ENCODE measurements around the gene TMEM161A.
"Not testable (repeated sequence)": the region's sequence is repeated elsewhere in the genome, so short reads cannot be mapped to it uniquely, and the experiment has no call there.

Gene TMEM161A

GRCh38 chr19:19138109-19138981 lies at the start of gene TMEM161A:
TMEM161A (minus strand) TSS chr19:19138478; CDS start chr19:19138428, 50 bp downstream.
- peak; percentile 94 for DNase-seq (ENCODE audit: low read depth)

- no peak for DNase-seq (ENCODE audit: low read depth)
Observed at GRCh38 chr19:19186742-19187141, 48.5 kb upstream of the TMEM161A start.

GRCh38 chr19:19185853-19186740 lies 47.8 kb upstream of the TMEM161A start:
- peak; percentile 32 for DNase-seq (ENCODE audit: low read depth)

- no peak for DNase-seq (ENCODE audit: low read depth)
Observed at GRCh38 chr19:19181488-19181998, 43.3 kb upstream of the TMEM161A start.

GRCh38 chr19:19179548-19180441 lies 41.5 kb upstream of the TMEM161A start:
- no peak for DNase-seq (ENCODE audit: low read depth)

- DNase-seq (ENCODE audit: low read depth): no peak
Observed at GRCh38 chr19:19176950-19177349, 38.7 kb upstream of the TMEM161A start.

GRCh38 chr19:19173243-19173642 lies 35.0 kb upstream of the TMEM161A start:
- DNase-seq (ENCODE audit: low read depth): not testable (repeated sequence)

- DNase-seq (ENCODE audit: low read depth): no peak
Observed at GRCh38 chr19:19171821-19172532, 33.7 kb upstream of the TMEM161A start.

GRCh38 chr19:19170873-19171672 lies 32.8 kb upstream of the TMEM161A start:
- no peak for DNase-seq (ENCODE audit: low read depth)

- DNase-seq (ENCODE audit: low read depth): peak; percentile 64
Observed at GRCh38 chr19:19170053-19170872, 32.0 kb upstream of the TMEM161A start, which contains the start of gene MEF2B. MEF2B (minus strand) TSS chr19:19170263; CDS start chr19:19150735, 19,528 bp downstream.

- DNase-seq (ENCODE audit: low read depth): no peak
Observed at GRCh38 chr19:19169236-19170052, 31.2 kb upstream of the TMEM161A start.

- no peak for DNase-seq (ENCODE audit: low read depth)
Observed at GRCh38 chr19:19167612-19168011, 29.3 kb upstream of the TMEM161A start.

- DNase-seq (ENCODE audit: low read depth): no peak
Observed at GRCh38 chr19:19165396-19165795, 27.1 kb upstream of the TMEM161A start.

GRCh38 chr19:19162495-19162894 lies 24.2 kb upstream of the TMEM161A start:
- DNase-seq (ENCODE audit: low read depth): no peak

GRCh38 chr19:19160461-19161035 lies 22.3 kb upstream of the TMEM161A start:
- no peak for DNase-seq (ENCODE audit: low read depth)

GRCh38 chr19:19159534-19159933 lies 21.3 kb upstream of the TMEM161A start:
- DNase-seq (ENCODE audit: low read depth): no peak

GRCh38 chr19:19157808-19158207 lies 19.5 kb upstream of the TMEM161A start:
- no peak for DNase-seq (ENCODE audit: low read depth)
